ENCODE results near the gene ESPNL.

ESPNL gene

DNA sequence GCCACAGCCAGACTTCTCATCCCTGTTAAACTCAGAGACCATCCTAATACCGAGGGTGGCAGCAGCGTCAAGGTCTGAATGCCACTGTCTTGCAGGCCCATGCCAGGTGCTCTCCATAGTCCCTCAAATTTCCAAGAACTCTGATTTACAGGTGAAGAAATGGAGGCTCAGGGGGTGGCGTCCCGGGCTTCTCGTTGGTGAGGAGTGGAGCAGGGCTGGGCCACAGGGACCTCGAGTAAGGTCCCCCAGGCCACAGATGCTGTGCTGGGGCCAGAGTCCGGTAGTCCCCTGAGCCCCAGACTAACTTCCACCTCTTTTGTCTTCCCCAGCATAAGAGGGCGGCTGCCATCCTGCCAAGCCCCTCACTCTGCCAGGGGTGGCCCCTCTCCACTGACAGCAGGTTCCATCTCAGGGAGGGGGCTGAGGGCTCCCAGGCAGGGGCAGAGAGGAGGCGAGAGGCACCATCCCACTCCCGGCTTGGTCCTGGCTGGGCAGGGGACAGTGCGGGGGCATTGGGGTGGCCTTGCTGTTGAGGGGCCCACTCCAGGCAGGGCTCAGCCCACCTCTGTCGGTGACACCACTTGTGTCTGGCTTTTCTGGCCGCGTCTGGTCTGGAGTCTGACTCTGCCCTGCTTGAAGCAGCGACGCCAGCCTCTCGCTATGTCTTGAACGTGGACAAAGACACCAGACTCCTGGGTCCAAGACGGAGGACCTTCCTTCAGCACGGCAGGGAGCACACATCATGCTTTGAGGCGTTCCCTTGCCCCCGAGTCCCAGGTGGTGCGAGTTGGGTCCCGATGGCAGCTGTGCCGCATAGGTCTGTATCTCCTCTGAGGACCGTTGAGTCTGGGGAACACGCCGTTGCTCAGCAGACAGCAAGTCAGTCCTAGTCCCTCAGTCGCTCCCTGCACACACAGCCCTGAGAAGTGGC lies 22.4 kb downstream of the ESPNL start:
- no peak for TF ChIP-seq ZFX (IDR thresholded peaks at IDR 0.05)
- TF ChIP-seq, protein P1, sequence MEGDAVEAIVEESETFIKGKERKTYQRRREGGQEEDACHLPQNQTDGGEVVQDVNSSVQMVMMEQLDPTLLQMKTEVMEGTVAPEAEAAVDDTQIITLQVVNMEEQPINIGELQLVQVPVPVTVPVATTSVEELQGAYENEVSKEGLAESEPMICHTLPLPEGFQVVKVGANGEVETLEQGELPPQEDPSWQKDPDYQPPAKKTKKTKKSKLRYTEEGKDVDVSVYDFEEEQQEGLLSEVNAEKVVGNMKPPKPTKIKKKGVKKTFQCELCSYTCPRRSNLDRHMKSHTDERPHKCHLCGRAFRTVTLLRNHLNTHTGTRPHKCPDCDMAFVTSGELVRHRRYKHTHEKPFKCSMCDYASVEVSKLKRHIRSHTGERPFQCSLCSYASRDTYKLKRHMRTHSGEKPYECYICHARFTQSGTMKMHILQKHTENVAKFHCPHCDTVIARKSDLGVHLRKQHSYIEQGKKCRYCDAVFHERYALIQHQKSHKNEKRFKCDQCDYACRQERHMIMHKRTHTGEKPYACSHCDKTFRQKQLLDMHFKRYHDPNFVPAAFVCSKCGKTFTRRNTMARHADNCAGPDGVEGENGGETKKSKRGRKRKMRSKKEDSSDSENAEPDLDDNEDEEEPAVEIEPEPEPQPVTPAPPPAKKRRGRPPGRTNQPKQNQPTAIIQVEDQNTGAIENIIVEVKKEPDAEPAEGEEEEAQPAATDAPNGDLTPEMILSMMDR (conservative IDR thresholded peaks at IDR 0.05) = no peak
- no peak overlapping the region for H3K27ac ChIP-seq

DNA sequence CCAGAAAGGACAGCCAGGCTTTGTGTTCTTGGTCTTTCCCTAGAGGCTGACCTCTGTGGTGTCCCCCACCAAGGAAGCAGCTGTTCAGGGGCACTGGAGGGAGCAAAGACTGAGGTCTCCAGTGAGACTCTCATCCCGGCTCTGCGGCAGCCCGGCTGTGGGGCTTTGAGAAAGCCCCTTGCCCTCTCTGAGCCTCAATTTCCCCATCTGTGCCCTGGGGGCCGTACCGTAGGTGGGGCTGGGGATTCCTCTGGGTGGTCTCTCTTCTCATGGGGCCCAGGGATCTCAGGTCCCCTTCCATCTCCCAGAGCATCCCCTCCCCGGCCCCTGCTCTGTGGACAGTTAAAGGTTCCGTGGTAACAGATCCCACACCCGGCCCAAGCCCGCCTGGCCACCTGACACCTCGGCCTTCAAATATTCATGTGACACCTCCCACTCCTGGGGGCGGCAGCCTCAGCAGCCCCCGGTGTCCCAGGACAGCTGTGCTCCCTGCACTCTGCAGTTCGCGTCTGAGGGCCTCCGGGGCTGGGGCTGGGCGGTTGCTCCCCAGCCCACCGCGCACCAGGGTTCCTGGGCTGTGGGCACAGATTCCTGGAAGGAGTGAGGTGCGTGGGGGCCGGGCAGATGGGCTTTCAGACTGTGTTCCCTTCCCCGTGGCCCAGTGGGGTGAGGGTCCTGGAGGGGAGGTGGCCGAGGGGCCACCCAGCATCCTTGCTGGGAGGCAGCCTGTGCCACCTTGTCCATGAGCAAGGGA lies 23.3 kb downstream of the ESPNL start:
- H3K27ac ChIP-seq = no peak overlapping the region
- TF ChIP-seq, protein P1 (conservative IDR thresholded peaks at IDR 0.05) = no peak
- TF ChIP-seq ZFX (IDR thresholded peaks at IDR 0.05) = no peak

DNA sequence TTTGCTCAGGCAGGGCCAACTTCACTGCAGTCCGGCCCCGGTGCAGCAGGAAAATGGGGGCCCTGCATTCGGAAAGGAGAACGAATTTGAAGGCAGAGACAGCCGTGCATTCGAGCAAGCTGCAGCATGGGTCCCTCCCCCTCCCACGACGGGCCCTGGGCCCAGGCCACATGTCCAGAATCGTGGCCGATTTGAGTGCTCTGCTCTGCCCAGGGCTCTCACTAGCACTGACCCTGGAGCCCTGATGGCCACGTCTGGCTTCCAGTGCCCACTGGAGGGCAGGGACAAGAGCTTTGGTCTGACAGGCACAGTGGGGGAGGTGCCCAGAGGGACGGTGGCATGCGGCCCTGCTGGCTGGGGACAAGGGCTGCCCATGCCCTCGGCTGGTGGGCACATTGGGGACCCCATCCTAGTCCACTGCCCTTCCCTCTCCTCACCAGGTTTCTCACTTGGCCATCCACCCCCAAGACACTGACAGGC lies 23.9 kb downstream of the ESPNL start:
- TF ChIP-seq, protein P1 (conservative IDR thresholded peaks at IDR 0.05) = no peak
- no peak for TF ChIP-seq ZFX (IDR thresholded peaks at IDR 0.05)

DNA sequence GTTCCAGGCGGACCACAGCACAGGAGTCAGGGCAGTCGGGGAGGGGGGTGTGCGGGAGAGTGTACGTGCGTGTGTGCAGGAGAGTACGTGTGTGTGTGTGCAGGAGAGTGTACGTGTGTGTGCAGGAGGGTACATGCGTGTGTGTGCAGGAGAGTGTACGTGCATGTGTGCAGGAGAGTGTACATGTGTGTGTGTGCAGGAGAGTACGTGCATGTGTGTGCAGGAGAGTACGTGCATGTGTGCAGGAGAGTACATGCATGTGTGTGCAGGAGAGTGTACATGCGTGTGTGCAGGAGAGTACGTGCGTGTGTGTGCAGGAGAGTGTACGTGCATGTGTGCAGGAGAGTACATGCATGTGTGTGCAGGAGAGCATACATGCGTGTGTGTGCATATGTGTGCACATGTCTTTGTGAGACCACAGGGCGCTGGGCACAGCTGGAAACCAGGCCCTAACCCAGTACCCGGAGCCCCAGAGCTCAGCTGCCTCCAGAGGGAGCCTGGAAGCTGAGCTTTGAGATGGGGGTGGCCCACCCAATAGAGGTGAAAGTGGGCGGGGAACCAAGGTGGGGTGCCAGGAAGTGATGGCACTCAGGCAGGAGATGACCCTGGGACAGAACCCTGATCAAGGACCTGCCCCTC lies 24.5 kb downstream of the ESPNL start:
- TF ChIP-seq, protein P1 (conservative IDR thresholded peaks at IDR 0.05) = no peak
- no peak for TF ChIP-seq ZFX (IDR thresholded peaks at IDR 0.05)

More for the DNA sequence above, 23.9 kb downstream of the ESPNL start:
- no peak overlapping the region for H3K27ac ChIP-seq

DNA sequence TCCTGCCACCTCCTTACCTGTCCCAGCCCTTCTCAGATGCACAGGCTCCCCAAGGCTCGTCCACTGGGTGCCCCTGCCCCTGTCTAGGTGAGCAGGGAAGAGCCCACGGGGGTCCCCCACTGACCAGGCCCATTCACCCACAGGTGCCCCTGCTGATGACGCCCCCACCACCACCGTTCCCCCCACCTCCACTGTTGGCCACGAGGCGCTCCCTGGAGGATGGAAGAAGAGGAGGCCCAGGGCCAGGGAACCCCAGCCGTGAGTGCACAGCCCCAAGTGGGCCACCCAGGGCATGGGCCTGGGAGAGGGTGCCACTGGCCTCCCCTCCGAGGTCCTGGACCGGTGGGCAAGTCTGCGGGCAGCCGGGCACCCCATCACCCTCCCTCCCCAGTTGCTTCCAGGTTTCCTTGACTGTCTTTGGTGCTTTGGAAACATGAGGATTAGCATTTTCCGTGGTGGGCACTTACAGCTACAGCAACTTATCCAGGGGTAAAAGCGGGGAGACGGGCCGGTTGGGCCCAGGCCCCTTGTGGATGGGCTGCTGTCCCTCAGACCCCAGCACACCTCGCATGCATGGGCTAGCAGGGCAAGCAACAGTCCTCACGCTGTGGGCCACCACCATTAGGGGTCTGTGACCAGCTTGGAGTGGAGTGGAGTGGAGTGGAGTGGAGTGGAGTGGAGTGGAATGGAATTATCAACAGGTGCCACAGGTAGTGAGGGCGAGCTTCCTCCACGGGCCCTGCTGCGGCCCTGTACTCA lies 25.2 kb downstream of the ESPNL start:
- no peak for TF ChIP-seq ZFX (IDR thresholded peaks at IDR 0.05)
- TF ChIP-seq, protein P1 (conservative IDR thresholded peaks at IDR 0.05) = no peak
- H3K27ac ChIP-seq = no peak overlapping the region

More for the DNA sequence above, 24.5 kb downstream of the ESPNL start:
- no peak overlapping the region for H3K27ac ChIP-seq

DNA sequence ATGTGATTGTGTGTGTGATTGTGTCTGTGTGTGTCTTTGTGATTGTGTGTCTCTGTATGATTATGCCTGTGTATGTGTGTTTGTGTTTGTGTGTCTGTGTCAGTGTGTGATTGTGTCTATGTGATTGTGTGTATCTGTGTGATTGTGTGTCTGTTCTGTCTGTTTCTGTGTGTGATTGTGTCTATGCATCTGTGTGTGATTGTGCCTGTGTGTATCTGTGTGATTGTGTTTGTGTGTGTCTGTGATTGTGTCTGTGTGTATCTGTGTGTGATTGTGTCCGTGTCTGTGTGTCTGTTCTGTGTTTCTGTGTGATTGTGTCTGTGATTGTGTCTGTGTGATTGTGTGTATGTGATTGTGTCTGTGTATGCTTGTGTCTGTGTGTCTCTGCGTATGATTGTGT lies 26.2 kb downstream of the ESPNL start:
- TF ChIP-seq, protein P1 (conservative IDR thresholded peaks at IDR 0.05) = no peak
- TF ChIP-seq ZFX (IDR thresholded peaks at IDR 0.05) = no peak
- no peak overlapping the region for H3K27ac ChIP-seq
